Skeletal muscle tissue (tissue), 4 donors: Measurements from ENCODE around the gene TGFBR3. TPM values are rescaled to one million over a fixed set of nuclear protein-coding genes. Genes with fewer than 3 reads are reported as not detected.

ENCODE experiments used
- H3K27ac ChIP-seq: one replicate; pipeline ENCODE4 v1.7.0; 2013; ENCODE audit warnings: mild to moderate bottlenecking, low read depth, low read length, inconsistent platforms
- H3K27me3 ChIP-seq, 3 donors: one replicate each; pipeline ENCODE4 v1.7.0; 2013; ENCODE audit warnings: low read length in 3 of 3; ENCODE audit not compliant: control insufficient read depth in 3 of 3, insufficient read depth in 3 of 3
- H3K36me3 ChIP-seq, 3 donors: one replicate each; pipeline ENCODE4 v1.7.0; 2013; ENCODE audit warnings: low read length in 3 of 3; ENCODE audit not compliant: control insufficient read depth in 3 of 3, insufficient read depth in 3 of 3
- H3K4me1 ChIP-seq, 3 donors: one replicate each; pipeline ENCODE4 v1.7.0; 2013; ENCODE audit warnings: low read length in 3 of 3, mild to moderate bottlenecking in 3 of 3; ENCODE audit not compliant: control insufficient read depth in 3 of 3, insufficient read depth in 3 of 3
- H3K4me3 ChIP-seq, 3 donors: one replicate each; pipeline ENCODE4 v1.7.0; 2013; ENCODE audit warnings: low read length in 3 of 3
- H3K9ac ChIP-seq, 3 donors: one replicate each; pipeline ENCODE4 v1.7.0; 2013; ENCODE audit warnings: low read length in 3 of 3, mild to moderate bottlenecking in 3 of 3, moderate library complexity in 2 of 3, low read depth in 1 of 3
- H3K9me3 ChIP-seq, 3 donors: one replicate each; pipeline ENCODE4 v1.7.0; 2013; ENCODE audit warnings: low read length in 3 of 3; ENCODE audit not compliant: control insufficient read depth in 3 of 3
- total RNA-seq: library from RNA; depleted of rRNA; stranded (reverse); fragments of >200 nt; gene quantifications from one replicate; pipeline ENCODE4 v1.2.3, GENCODE V29; 2014
- donor health status: Osteomylitis.

TGFBR3 gene
- total RNA-seq, 1 donor from 2014 or later: 54.3 TPM

GRCh38 chr1:91703095-91703494 is 182.9 kb downstream of the TGFBR3 start:
- peaks cover 0 to 8% (median 6%) of the 10 kb centered on the region in 3 donors for H3K4me1 ChIP-seq
- no peak overlapping the region for H3K4me3 ChIP-seq
- H3K27me3 ChIP-seq: no peaks in the 10 kb centered on the region
- no peaks in the 10 kb centered on the region for H3K9me3 ChIP-seq
- H3K9ac ChIP-seq: no peak overlapping the region
- no peak overlapping the region for H3K27ac ChIP-seq
- H3K36me3 ChIP-seq: peaks cover 5 to 18% (median 8%) of the 10 kb centered on the region in 3 donors

- Histone ChIP-seq H3K4me3 (no peak overlapping the region), H3K9me3 (no peaks in the 10 kb centered on the region), H3K27me3 (no peaks in the 10 kb centered on the region), H3K9ac (no peak overlapping the region), H3K4me1 (peaks cover 0 to 12% (median 3%) of the 10 kb centered on the region in 3 donors), H3K36me3 (peaks cover 0 to 6% (median 3%) of the 10 kb centered on the region in 3 donors), H3K27ac (no peak overlapping the region)
Observed at GRCh38 chr1:91701472-91701869, 184.5 kb downstream of the TGFBR3 start.

- Histone ChIP-seq H3K36me3 (peaks cover 0 to 3% (median under 1%) of the 10 kb centered on the region in 3 donors), H3K27ac (no peak overlapping the region), H3K27me3 (no peaks in the 10 kb centered on the region), H3K4me3 (no peak overlapping the region), H3K4me1 (peaks cover 0 to 12% (median 3%) of the 10 kb centered on the region in 3 donors), H3K9me3 (no peaks in the 10 kb centered on the region), H3K9ac (no peak overlapping the region)
Observed at GRCh38 chr1:91700771-91701471, 185.0 kb downstream of the TGFBR3 start.

GRCh38 chr1:91700332-91700731 is 185.6 kb downstream of the TGFBR3 start:
- H3K4me3 ChIP-seq: no peak overlapping the region
- no peak overlapping the region for H3K27ac ChIP-seq
- no peaks in the 10 kb centered on the region for H3K27me3 ChIP-seq
- peaks cover 0 to 5% (median 0%) of the 10 kb centered on the region in 3 donors for H3K36me3 ChIP-seq
- H3K9ac ChIP-seq: no peak overlapping the region
- H3K9me3 ChIP-seq: no peaks in the 10 kb centered on the region
- peaks cover 0 to 12% (median 3%) of the 10 kb centered on the region in 3 donors for H3K4me1 ChIP-seq

- Histone ChIP-seq H3K36me3 (peaks cover 0 to 8% (median 3%) of the 10 kb centered on the region in 3 donors), H3K9ac (no peak overlapping the region), H3K4me3 (no peak overlapping the region), H3K27me3 (no peaks in the 10 kb centered on the region), H3K4me1 (peaks cover 0 to 12% (median 3%) of the 10 kb centered on the region in 3 donors), H3K27ac (peak overlapping the region; percentile 27), H3K9me3 (no peaks in the 10 kb centered on the region)
Observed at GRCh38 chr1:91699339-91699974, 186.5 kb downstream of the TGFBR3 start.

GRCh38 chr1:91697861-91698260 is 188.1 kb downstream of the TGFBR3 start:
- Histone ChIP-seq H3K9me3 (no peaks in the 10 kb centered on the region), H3K27me3 (no peaks in the 10 kb centered on the region), H3K4me3 (no peak overlapping the region), H3K4me1 (peaks cover 8 to 22% (median 15%) of the 10 kb centered on the region in 3 donors), H3K36me3 (peaks cover 0 to 8% (median 6%) of the 10 kb centered on the region in 3 donors), H3K27ac (no peak overlapping the region), H3K9ac (no peak overlapping the region)

GRCh38 chr1:91697416-91697815 is 188.5 kb downstream of the TGFBR3 start:
- Histone ChIP-seq H3K9me3 (no peaks in the 10 kb centered on the region), H3K27me3 (no peaks in the 10 kb centered on the region), H3K36me3 (peaks cover 0 to 8% (median 8%) of the 10 kb centered on the region in 3 donors), H3K4me1 (peaks cover 8 to 22% (median 15%) of the 10 kb centered on the region in 3 donors), H3K9ac (no peak overlapping the region), H3K4me3 (no peak overlapping the region), H3K27ac (no peak overlapping the region)

GRCh38 chr1:91696321-91696720 is 189.6 kb downstream of the TGFBR3 start:
- Histone ChIP-seq H3K27ac (no peak overlapping the region), H3K4me1 (peaks cover 8 to 18% (median 15%) of the 10 kb centered on the region in 3 donors), H3K27me3 (no peaks in the 10 kb centered on the region)

GRCh38 chr1:91693557-91693956 is 192.4 kb downstream of the TGFBR3 start:
- no peaks in the 10 kb centered on the region for H3K27me3 ChIP-seq
- no peak overlapping the region for H3K9ac ChIP-seq
- H3K36me3 ChIP-seq: peaks cover 0 to 8% (median 8%) of the 10 kb centered on the region in 3 donors
- H3K4me1 ChIP-seq: peaks cover 8 to 18% (median 15%) of the 10 kb centered on the region in 3 donors
- peak overlapping the region; percentile 43 for H3K27ac ChIP-seq
- H3K4me3 ChIP-seq: no peak overlapping the region
- H3K9me3 ChIP-seq: no peaks in the 10 kb centered on the region

More at GRCh38 chr1:91696321-91696720, 189.6 kb downstream of the TGFBR3 start:
- no peaks in the 10 kb centered on the region for H3K9me3 ChIP-seq
- no peak overlapping the region for H3K4me3 ChIP-seq
- no peak overlapping the region for H3K9ac ChIP-seq
- peaks cover 0 to 8% (median 8%) of the 10 kb centered on the region in 3 donors for H3K36me3 ChIP-seq

GRCh38 chr1:91691525-91691924 is 194.4 kb downstream of the TGFBR3 start:
- Histone ChIP-seq H3K4me1 (peaks cover 16 to 19% (median 19%) of the 10 kb centered on the region in 3 donors), H3K9me3 (no peaks in the 10 kb centered on the region), H3K4me3 (no peak overlapping the region), H3K36me3 (peaks cover 0 to 8% (median 8%) of the 10 kb centered on the region in 3 donors), H3K27ac (no peak overlapping the region), H3K9ac (no peak overlapping the region), H3K27me3 (no peaks in the 10 kb centered on the region)
